GM12878 (cell line): ENCODE data around the gene SOWAHD. TPM values are rescaled to one million over a fixed set of nuclear protein-coding genes. Genes with fewer than 3 reads are reported as not detected.

ENCODE experiments used
- ATAC-seq: fragments of 200-7000 bp; cut with Tn5 transposase; 3 replicates; pipeline ENCODE4 v1.9.1; 2020; ENCODE audit warnings: mild to moderate bottlenecking, moderate library complexity
- Bru-seq: library from RNA; stranded (reverse); fragments of 400-500 nt; gene quantifications from one replicate; lab custom pipeline; 2021; lab: Mats Ljungman, UMichigan
- BruChase-seq, 2 experiments: library from RNA; stranded (reverse); fragments of 400-500 nt; gene quantifications; one replicate each; lab custom pipeline; 2021; lab: Mats Ljungman, UMichigan
- BruUV-seq: library from RNA; stranded (reverse); fragments of 400-500 nt; replicated peaks from 2 replicates; lab custom pipeline; 2021; lab: Mats Ljungman, UMichigan
- CTCF ChIA-PET: fragments of 300-600 bp; sonication (Branson Sonifier 250); formaldehyde crosslinking; extraction: SDS; loops from one replicate; lab custom pipeline; 2021; ENCODE audit warnings: inconsistent platforms; lab: Yijun Ruan, JAX
- POLR2A ChIA-PET: fragments of 350-600 bp; formaldehyde crosslinking; extraction: SDS; loops from one replicate; lab custom pipeline; 2021; ENCODE audit warnings: inconsistent platforms; lab: Charles Lee
- RAD21 ChIA-PET: fragments of 300-600 bp; sonication (Branson Sonifier 250); formaldehyde crosslinking; loops from one replicate; lab custom pipeline; 2023; ENCODE audit warnings: antibody characterized with exemption; ENCODE audit not compliant: unreplicated experiment; lab: Charles Lee
- SMC1A ChIA-PET: fragments of 300-600 bp; sonication (Branson Sonifier 250); formaldehyde crosslinking; loops from one replicate; lab custom pipeline; 2023; ENCODE audit not compliant: unreplicated experiment, uncharacterized antibody; lab: Charles Lee
- DNase-seq: peaks from one replicate; pipeline ENCODE4 v3.0.0-alpha.2; 2011; ENCODE audit warnings: low read depth, low spot score
- FAIRE-seq: peaks from 3 replicates; lab custom pipeline; 2011; peaks lifted over from hg19 to GRCh38; lab: Jason Lieb, UNC
- H2AFZ ChIP-seq: 2 replicates; pipeline ENCODE4 v1.6.0; 2011; ENCODE audit warnings: low read depth, low read length, control low read depth; ENCODE audit not compliant: control insufficient read depth
- H3K27ac ChIP-seq: 2 replicates; pipeline ENCODE4 v1.5.1; 2011; ENCODE audit warnings: control low read depth; ENCODE audit not compliant: control insufficient read depth, insufficient read depth
- H3K27me3 ChIP-seq, 2 experiments: replicated peaks in 1 of 2; 2 replicates each; pipeline versions ENCODE4 v1.6.0 to v1.6.1; 2011; ENCODE audit warnings: low read length in 1 of 2; ENCODE audit not compliant: control insufficient read depth in 2 of 2, insufficient read depth in 2 of 2
- H3K36me3 ChIP-seq, 2 experiments: 2 replicates each; pipeline ENCODE4 v1.5.1; 2011; ENCODE audit warnings: low read length in 1 of 2; ENCODE audit not compliant: control insufficient read depth in 2 of 2, insufficient read depth in 2 of 2
- H3K4me1 ChIP-seq: 2 replicates; pipeline ENCODE4 v1.6.1; 2011; ENCODE audit warnings: mild to moderate bottlenecking, low read length, moderate library complexity, mixed read lengths; ENCODE audit not compliant: control insufficient read depth, insufficient read depth
- H3K4me2 ChIP-seq: 2 replicates; pipeline ENCODE4 v1.6.0; 2011; ENCODE audit warnings: control low read depth; ENCODE audit not compliant: control insufficient read depth, insufficient read depth
- H3K4me3 ChIP-seq: fragments of 200-600 bp; sonication (generic); 2 replicates; pipeline ENCODE4 v1.5.1; 2016
- H3K79me2 ChIP-seq: 2 replicates; pipeline ENCODE4 v1.6.0; 2011; ENCODE audit warnings: low read length; ENCODE audit not compliant: control insufficient read depth, insufficient read depth
- H3K9ac ChIP-seq: 2 replicates; pipeline ENCODE4 v1.8.0; 2011; ENCODE audit warnings: low read length, control low read depth, mixed read lengths; ENCODE audit not compliant: control insufficient read depth, insufficient read depth
- H3K9me3 ChIP-seq: replicated peaks from 3 replicates; pipeline ENCODE4 v1.5.1; 2011; ENCODE audit warnings: mild to moderate bottlenecking, low read length; ENCODE audit not compliant: control insufficient read depth, insufficient read depth
- H4K20me1 ChIP-seq: 2 replicates; pipeline ENCODE4 v1.6.0; 2011; ENCODE audit not compliant: control insufficient read depth, insufficient read depth
- BHLHE40 ChIP-seq, 2 experiments: fragments of 450-650 bp in 1 of 2; IDR thresholded peaks; 2 replicates each; pipeline ENCODE4 v1.6.1; 2011 to 2017; ENCODE audit warnings: low read depth in 2 of 2, borderline replicate concordance in 1 of 2, improper control_type of control experiment in 1 of 2, low read length in 1 of 2, mild to moderate bottlenecking in 1 of 2
- IKZF2 ChIP-seq, 2 experiments: fragments of 450-650 bp; IDR thresholded peaks; 2 replicates each; pipeline ENCODE4 v1.6.1; 2017; ENCODE audit warnings: mild to moderate bottlenecking in 2 of 2, moderate library complexity in 2 of 2
- SRF ChIP-seq, 2 experiments: IDR thresholded peaks; 2 replicates each; pipeline ENCODE4 v1.6.1; 2011; ENCODE audit warnings: low read depth in 2 of 2, low read length in 2 of 2, mild to moderate bottlenecking in 1 of 2, moderate library complexity in 1 of 2
- SUZ12 ChIP-seq: fragments of 200-600 bp; sonication (generic); IDR thresholded peaks from one replicate; pipeline ENCODE4 v1.6.1; 2018; ENCODE audit warnings: antibody characterized with exemption, mild to moderate bottlenecking; ENCODE audit not compliant: unreplicated experiment
- TBL1XR1 ChIP-seq: IDR thresholded peaks from 2 replicates; pipeline ENCODE4 v1.6.1; 2012; ENCODE audit warnings: low read depth, low read length, improper control_type of control experiment
- WGBS: methylation state at CpG from one replicate; pipeline ENCODE4 v1.1.6; 2016; ENCODE audit warnings: low lambda C conversion rate; ENCODE audit not compliant: insufficient replicate concordance, insufficient coverage; ENCODE audit errors: missing lambda C conversion rate; 5-methylcytosine and 5-hydroxymethylcytosine counted together
- in situ Hi-C: fragments of 300-500 bp; cut with MboI; formaldehyde crosslinking; loops from 9 replicates; pipeline ENCODE4 v1.14.3; 2018; ENCODE audit warnings: mixed read lengths
- intact Hi-C: fragments of 100-400 bp; cut with micrococcal nuclease; formaldehyde crosslinking; loops from one replicate; pipeline ENCODE4 v1.14.2; 2022; ENCODE audit not compliant: unreplicated experiment
- long read RNA-seq, 2 experiments: library from polyadenylated mRNA; unstranded; transcript quantifications; one replicate each; pipeline ENCODE4 v2.0.0, GENCODE V29; 2019 to 2020
- polyA minus RNA-seq, 3 experiments: library from RNA; depleted of rRNA, polyadenylated mRNA; stranded (reverse); fragments of >200 nt; gene quantifications; 2 replicates each; pipeline ENCODE4 v1.2.3, GENCODE V29; 2011
- polyA plus RNA-seq, 11 experiments: library from polyadenylated mRNA; depleted of rRNA in 4 of 11; unstranded in 6 of 11; stranded (reverse) in 5 of 11; fragments of >200 nt; fragmentation: Nextera tagmentation in 4 of 11; fragmentation: Illumina TruSeq in 1 of 11; extraction: Ambion mirVana in 4 of 11; extraction: Trizol in 1 of 11; gene quantifications; 1 replicate in 1 of 11; 2 replicates in 10 of 11; pipeline versions ENCODE4 v1.2.1 to v1.2.3, GENCODE V29; 2011 to 2016; ENCODE audit warnings: inconsistent platforms in 2 of 11, missing spikeins in 2 of 11, low read depth in 1 of 11
- total RNA-seq, 4 experiments: library from RNA; depleted of rRNA in 3 of 4; stranded (reverse); fragments of >200 nt in 3 of 4; fragmentation: Illumina TruSeq in 1 of 4; extraction: Trizol in 1 of 4; gene quantifications; 2 replicates each; pipeline versions ENCODE4 v1.2.1 to v1.2.3, GENCODE V29; 2013 to 2021
- TF ChIP-seq, protein P1 (sequence below): IDR thresholded peaks from 2 replicates; pipeline ENCODE4 v1.6.1; 2012; ENCODE audit warnings: mild to moderate bottlenecking, low read depth, low read length
- TF ChIP-seq, protein P2 (sequence below): IDR thresholded peaks from 2 replicates; pipeline ENCODE4 v1.6.1; 2012; ENCODE audit warnings: low read length, inconsistent platforms
- TF ChIP-seq, protein P3 (sequence below): IDR thresholded peaks from 2 replicates; pipeline ENCODE4 v1.6.1; 2011; ENCODE audit warnings: borderline replicate concordance, low read depth, mild to moderate bottlenecking, moderate library complexity, mixed read lengths, low read length; ENCODE audit not compliant: insufficient read depth; ENCODE audit errors: extremely low read length

The SOWAHD gene, protein sequence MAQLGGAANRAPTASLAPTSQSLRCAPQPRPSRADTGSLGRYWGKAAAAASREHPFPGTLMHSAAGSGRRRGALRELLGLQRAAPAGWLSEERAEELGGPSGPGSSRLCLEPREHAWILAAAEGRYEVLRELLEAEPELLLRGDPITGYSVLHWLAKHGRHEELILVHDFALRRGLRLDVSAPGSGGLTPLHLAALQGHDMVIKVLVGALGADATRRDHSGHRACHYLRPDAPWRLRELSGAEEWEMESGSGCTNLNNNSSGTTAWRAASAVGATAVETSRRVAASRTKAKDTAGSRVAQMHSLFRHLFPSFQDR
- total RNA-seq (2013; cell fraction: nucleolus; rRNA removed): 3.8 and 5.0 TPM in 2 replicates
- 5.4 and 5.6 TPM in 2 replicates for total RNA-seq (2014; rRNA removed)
- total RNA-seq (2014; rRNA removed; fragmentation: Illumina TruSeq; extraction: Trizol): 1.5 and 1.6 TPM in 2 replicates
- total RNA-seq (2021): 7.4 and 7.8 TPM in 2 replicates
- not detected for polyA plus RNA-seq (2011; ENCODE audit: low read depth)
- polyA plus RNA-seq (2011; rRNA removed): 1.3 and 2.2 TPM in 2 replicates
- 2.3 and 3.7 TPM in 2 replicates for polyA plus RNA-seq (2011; cell fraction: cytosol; rRNA removed)
- polyA plus RNA-seq (2011; cell fraction: nucleus; rRNA removed): 2.3 TPM in 2 replicates
- 1.0 and 2.8 TPM in 2 replicates for polyA plus RNA-seq (2012)
- 0.41 and 1.4 TPM in 2 replicates for polyA plus RNA-seq (2014; fragmentation: Illumina TruSeq; extraction: Trizol)
- under 1 TPM; 0.27 to 0.69 TPM for polyA plus RNA-seq (2014; fragmentation: Nextera tagmentation; extraction: Ambion mirVana)
- polyA plus RNA-seq (2014; rRNA removed): 5.7 and 6.1 TPM in 2 replicates
- polyA plus RNA-seq (2016; fragmentation: Nextera tagmentation; extraction: Ambion mirVana): 1 to 10 TPM; 2.9 to 3.7 TPM
- polyA minus RNA-seq (2011; rRNA and poly(A)+ RNA removed): 0.37 and 1.6 TPM in 2 replicates
- polyA minus RNA-seq (2011; cell fraction: cytosol; rRNA and poly(A)+ RNA removed): 0.94 and 1.1 TPM in 2 replicates
- polyA minus RNA-seq (2011; cell fraction: nucleus; rRNA and poly(A)+ RNA removed): 0.67 and 1.1 TPM in 2 replicates
- percentile 39 among the genes with signal in this experiment for Bru-seq, nascent RNA
- BruChase-seq, experiment 1, labeled RNA remaining after a 6-hour chase: percentile 43 among the genes with signal in this experiment
- percentile 47 among the genes with signal in this experiment for BruChase-seq, experiment 2, labeled RNA remaining after a 2-hour chase
- long read RNA-seq, experiment 1, transcript SOWAHD-201 (1 exons, 1,552 nt): major isoform, 6 of 6 reads
- long read RNA-seq, experiment 1, partial matches to known transcripts: 0 of 6 reads
- long read RNA-seq, experiment 1, other reads (novel, unspliced or antisense): 0 of 6 reads
- long read RNA-seq, experiment 2: 0 reads

DNA sequence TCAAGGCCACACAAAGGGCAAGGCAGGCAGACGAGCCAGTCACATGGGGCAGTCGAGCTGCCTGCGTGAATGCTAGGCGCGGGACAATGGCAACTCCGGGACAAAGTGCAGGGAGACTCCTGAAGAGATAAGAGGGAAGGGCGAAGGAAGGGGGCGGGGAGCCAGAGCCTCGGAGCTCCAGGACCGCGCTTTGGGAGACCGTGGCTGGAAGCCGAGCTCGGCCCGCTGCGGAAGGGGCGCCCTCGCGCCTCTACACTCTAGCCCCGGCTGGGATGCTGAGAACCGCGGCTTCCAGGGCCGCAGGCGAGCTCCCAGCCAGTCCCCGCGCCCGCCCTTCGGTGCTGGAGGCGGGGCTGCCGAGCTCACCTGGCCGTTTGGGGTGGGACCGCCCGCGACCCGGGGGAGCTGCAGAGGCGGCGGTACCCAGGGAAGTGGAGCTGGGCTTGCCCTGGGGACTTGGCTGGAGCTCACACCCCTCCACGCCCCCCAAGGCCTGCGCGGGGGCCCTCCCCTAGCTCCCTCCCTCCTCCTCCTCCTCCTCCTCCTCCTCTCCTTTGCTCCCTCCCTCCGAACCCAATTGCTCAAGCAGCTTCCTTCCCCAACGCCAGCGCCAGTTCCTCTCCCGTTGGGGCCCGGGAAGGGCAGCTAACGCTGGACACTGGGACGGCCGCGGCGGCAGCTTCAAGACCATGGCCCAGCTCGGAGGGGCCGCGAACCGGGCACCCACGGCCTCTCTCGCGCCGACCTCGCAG lies at the start of gene SOWAHD:
SOWAHD (plus strand) TSS at position 610 of the 752 bp plus-strand sequence; CDS start at position 690, 80 bp downstream.
- Histone ChIP-seq H4K20me1 (no peaks in the 10 kb centered on the region), H3K4me2 (peak within 1 kb of the TSS; percentile 88), H3K27me3 (no peaks in the 10 kb centered on the region), H3K36me3 (no peaks in the 10 kb centered on the region), H2AFZ (peak within 1 kb of the TSS; percentile 60), H3K79me2 (no peaks in the 10 kb centered on the region; the same call in none of the 2 replicates), H3K27ac (peak within 1 kb of the TSS; percentile 93), H3K9me3 (no peaks in the 10 kb centered on the region; the same call in 2 of the 3 replicates), H3K4me3 (peak within 1 kb of the TSS; percentile 64), H3K9ac (peak within 1 kb of the TSS; percentile 32), H3K4me1 (peaks cover 44% of the 10 kb centered on the region)
- peak; percentile 5 for ATAC-seq
- no peak for DNase-seq
- POLR2A ChIA-PET: interaction anchor here (0.7 to 7.7 kb wide), 12 partner anchors 14 to 153 kb away, joined by 3 to 42 read pairs (median 4); partner anchors contain the start of genes RPL39 and SEPTIN6
- in situ Hi-C loops (no loop called here), intact Hi-C loops (loop anchor here (2.0 kb wide), 1 partner anchor 73 kb away; no protein-coding TSS in a partner anchor)
- WGBS: 47% methylated on average over 31 of the region's 59 CpGs
- no TSS peak for BruUV-seq
- no peak for FAIRE-seq
- RAD21 ChIA-PET: interaction anchor here (0.7 to 12.8 kb wide), 18 partner anchors 9 to 493 kb away, joined by 3 to 128 read pairs (median 4); partner anchors contain the start of genes NDUFA1, RNF113A, RPL39 and SEPTIN6
- CTCF ChIA-PET: interaction anchor here (0.8 to 7.1 kb wide), 12 partner anchors 6 to 136 kb away, joined by 3 to 78 read pairs (median 6); partner anchors contain the start of gene RPL39
- SMC1A ChIA-PET: interaction anchor here (0.8 to 6.5 kb wide), 15 partner anchors 12 to 138 kb away, joined by 3 to 61 read pairs (median 4); partner anchors contain the start of genes RPL39, SEPTIN6 and UPF3B
- TF ChIP-seq, protein P1, sequence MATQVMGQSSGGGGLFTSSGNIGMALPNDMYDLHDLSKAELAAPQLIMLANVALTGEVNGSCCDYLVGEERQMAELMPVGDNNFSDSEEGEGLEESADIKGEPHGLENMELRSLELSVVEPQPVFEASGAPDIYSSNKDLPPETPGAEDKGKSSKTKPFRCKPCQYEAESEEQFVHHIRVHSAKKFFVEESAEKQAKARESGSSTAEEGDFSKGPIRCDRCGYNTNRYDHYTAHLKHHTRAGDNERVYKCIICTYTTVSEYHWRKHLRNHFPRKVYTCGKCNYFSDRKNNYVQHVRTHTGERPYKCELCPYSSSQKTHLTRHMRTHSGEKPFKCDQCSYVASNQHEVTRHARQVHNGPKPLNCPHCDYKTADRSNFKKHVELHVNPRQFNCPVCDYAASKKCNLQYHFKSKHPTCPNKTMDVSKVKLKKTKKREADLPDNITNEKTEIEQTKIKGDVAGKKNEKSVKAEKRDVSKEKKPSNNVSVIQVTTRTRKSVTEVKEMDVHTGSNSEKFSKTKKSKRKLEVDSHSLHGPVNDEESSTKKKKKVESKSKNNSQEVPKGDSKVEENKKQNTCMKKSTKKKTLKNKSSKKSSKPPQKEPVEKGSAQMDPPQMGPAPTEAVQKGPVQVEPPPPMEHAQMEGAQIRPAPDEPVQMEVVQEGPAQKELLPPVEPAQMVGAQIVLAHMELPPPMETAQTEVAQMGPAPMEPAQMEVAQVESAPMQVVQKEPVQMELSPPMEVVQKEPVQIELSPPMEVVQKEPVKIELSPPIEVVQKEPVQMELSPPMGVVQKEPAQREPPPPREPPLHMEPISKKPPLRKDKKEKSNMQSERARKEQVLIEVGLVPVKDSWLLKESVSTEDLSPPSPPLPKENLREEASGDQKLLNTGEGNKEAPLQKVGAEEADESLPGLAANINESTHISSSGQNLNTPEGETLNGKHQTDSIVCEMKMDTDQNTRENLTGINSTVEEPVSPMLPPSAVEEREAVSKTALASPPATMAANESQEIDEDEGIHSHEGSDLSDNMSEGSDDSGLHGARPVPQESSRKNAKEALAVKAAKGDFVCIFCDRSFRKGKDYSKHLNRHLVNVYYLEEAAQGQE: no peak
- TF ChIP-seq TBL1XR1 (no peak), SUZ12 (no peak), IKZF2 (IDR thresholded peaks at IDR 0.05) (no peak; a peak in 1 of 4 replicates), BHLHE40 (IDR thresholded peaks at IDR 0.05; ENCODE audit: borderline replicate concordance in 1 of 2, low read depth in 2 of 2, low read length in 1 of 2) (0 out of 4 replicates have a peak, but pooled peaks of 1 of the 2 experiments have one; percentile 7), SRF (IDR thresholded peaks at IDR 0.05; ENCODE audit: low read depth in 2 of 2, low read length in 2 of 2) (no peak)
- TF ChIP-seq, protein P2, sequence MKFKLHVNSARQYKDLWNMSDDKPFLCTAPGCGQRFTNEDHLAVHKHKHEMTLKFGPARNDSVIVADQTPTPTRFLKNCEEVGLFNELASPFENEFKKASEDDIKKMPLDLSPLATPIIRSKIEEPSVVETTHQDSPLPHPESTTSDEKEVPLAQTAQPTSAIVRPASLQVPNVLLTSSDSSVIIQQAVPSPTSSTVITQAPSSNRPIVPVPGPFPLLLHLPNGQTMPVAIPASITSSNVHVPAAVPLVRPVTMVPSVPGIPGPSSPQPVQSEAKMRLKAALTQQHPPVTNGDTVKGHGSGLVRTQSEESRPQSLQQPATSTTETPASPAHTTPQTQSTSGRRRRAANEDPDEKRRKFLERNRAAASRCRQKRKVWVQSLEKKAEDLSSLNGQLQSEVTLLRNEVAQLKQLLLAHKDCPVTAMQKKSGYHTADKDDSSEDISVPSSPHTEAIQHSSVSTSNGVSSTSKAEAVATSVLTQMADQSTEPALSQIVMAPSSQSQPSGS: no peak
- TF ChIP-seq, protein P3, sequence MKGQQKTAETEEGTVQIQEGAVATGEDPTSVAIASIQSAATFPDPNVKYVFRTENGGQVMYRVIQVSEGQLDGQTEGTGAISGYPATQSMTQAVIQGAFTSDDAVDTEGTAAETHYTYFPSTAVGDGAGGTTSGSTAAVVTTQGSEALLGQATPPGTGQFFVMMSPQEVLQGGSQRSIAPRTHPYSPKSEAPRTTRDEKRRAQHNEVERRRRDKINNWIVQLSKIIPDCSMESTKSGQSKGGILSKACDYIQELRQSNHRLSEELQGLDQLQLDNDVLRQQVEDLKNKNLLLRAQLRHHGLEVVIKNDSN: peak; percentile 5
